Stimulated activated CD8-positive, alpha-beta memory T cell treated with anti-CD3 and anti-CD28 coated beads, Interleukin-12 subunit alpha, Interleukin-12 subunit beta, amount 100 ng/mL, for 1 hour (primary cell): Measurements from ENCODE around the gene EPX.

Experiments
- DNase-seq: peaks from one replicate; pipeline ENCODE4 v3.0.0-alpha.2; 2020; ENCODE audit warnings: low read depth

The EPX gene

DNA sequence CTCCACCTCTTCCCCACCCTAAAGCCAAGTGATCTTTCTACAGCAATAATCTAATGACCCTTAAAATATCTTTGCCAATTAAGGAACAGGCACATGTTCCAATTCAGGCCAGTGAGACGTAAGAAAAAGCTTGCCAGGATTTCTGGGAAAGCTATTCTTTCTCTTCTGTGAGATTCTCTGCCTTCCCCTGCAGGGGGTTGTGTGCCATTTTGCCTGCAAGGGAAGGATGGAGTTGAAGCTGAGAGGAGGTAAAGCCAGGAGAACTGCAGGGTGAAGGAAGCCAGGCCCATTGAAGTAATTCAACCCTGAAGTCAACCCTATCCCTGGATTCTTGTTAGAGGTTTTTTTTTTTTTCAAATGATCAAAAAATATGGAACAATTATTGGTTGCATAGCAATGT lies 36.9 kb downstream of the EPX start:
- DNase-seq: no peak

DNA sequence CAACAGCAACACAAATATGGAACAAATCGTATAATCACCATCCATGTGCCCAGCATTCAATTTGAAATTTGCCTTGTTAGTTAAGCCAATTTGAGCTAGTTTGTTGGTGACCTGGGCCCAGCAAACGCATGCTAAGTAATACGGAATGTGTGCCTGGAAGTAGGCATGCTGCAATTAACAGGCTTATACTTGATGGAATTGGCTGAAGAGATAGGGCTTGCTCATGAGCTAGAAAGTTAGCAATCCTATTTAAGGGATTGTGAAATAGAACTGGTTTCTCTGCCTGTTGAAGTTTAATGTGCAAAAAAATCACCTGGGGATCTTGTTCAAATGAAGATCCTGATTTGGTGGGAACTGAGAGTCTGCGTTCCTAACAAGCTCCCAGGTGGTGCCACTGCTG lies 37.4 kb downstream of the EPX start:
- DNase-seq: no peak

DNA sequence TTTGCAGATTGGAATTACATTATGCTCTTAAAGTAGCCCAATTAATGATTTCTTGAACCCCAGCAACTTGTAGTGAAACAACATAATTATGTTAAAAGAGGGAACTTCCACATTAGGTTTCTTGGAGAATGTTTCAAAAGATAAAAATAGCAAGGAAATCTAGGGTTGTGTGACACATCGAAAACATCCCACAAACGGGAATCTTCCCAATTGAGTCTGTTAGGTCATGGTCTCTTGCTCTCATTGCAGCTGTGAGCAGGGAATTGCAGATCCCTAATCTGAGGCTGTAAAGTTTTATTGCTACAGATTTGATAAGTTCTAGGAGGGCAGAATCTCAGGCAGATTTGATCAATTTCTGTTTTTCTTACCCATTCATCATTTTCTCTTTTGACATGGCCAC lies 39.1 kb downstream of the EPX start:
- no peak for DNase-seq

DNA sequence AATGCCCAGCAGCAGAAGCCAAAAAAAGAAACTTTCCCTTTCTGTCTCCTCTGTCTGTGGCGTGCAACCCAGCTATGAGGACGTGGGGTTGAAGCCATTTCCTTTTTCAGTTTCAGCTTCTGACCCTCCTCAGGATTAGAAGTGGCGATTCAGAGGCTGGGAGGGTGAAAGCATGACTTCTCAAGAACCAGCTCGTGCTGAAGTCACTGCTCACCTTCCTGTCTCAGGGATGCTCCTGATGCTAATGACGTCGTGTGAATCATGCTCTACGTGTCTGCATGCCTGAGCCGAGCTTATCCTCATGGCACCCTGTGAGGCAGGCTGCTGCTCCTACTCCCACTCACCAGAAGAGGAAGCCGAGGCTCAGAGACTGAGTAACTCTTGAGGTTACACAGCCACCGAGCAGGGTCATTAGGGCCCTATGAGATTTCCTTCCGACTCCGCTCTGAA lies 40.2 kb downstream of the EPX start:
- no peak for DNase-seq

DNA sequence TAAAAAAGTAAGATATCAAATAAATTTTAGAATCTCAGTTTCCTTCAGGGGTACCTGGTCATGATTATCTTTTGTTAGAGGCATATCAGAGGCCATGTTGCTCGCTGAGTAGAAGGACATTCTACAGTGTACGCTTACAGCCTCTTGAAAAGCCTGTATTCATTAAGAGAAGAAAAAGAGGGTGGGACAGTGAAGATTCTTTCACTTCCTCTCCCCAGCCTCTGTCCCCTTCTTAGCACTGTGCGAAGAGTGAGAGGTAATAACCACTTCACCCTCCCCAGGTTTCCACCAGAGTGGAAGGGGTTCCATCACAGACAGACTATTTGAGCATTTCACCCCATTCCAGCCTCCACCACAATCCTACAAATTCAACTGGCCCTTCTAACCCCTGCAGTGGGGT lies 41.0 kb downstream of the EPX start:
- no peak for DNase-seq

DNA sequence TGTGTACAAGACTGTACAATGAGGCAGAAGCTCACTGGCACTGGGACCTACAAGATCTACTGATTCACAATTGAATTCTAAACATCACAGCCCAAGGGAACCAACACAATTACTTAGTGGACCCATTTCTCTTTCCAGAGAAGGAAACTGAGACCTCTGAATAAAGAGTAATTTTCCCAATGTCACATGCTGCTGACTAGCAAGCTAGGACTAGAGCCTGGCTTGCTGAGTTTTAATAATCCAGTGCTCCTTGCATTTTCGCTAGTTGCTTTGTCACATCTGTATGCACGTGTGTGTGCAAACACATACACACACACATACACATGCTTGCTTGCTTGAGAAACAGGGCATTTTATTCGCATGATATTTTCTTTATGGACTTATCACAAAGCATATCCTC lies 42.0 kb downstream of the EPX start:
- DNase-seq: no peak

DNA sequence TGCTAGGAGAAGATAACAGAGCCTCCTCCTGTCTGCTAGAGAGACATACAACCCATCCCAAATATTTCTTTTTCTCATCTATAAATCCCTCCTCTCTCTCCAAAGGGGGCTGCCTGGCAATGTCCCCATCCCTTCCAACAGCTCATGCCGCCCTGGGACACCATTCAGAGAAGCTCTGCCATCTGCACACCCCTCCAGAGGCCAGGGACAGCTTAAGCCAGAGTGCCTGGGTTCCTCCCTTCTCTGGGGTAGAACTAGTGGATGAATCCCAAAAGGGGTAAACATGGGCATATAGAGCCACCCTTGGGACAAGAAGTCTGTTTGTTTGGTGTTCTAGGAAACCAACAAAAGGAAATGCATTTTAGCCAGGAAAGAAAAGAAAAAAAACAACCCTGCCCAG lies 43.3 kb downstream of the EPX start:
- DNase-seq: no peak

DNA sequence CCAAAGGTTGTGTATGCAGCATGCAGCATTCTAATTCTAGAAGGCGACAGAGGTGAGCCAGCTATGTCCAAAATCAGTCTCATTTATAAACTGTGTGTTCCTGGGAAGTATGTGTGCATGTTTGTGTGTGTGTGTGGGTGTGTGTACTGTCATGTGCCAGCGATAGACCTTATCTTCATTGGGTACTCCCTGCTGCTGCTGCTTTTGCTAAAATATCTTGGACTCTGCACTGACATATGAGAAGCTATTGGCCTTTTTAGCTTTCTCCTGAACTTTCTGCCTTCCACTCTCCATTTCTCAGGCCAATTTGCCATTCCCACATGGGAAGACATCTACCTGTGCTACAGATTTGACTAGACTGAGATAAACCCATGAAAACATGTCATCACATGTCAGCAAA lies 43.9 kb downstream of the EPX start:
- DNase-seq: no peak

DNA sequence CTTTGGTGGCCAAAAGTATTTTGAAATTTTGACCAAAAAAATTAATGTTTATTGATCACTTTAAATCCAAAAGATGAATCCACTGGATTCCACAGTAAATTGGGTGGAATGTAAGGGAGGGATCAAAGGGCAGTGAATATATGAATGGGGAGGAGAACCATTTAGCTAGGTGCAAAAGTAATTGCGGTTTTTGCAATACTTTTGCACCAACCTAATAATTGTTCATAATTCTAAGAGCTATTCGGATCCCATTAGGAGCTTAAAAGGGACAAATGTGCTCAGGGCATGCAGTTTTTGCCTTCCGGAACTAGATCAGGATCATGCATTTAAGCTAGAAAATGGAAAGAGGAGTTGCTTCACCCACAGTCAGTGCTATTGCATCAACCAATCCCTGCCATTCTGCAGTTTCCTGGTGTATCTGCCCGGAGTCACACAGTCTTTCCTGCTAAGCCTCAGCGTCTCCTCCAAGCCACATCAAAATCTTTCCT lies 45.7 kb downstream of the EPX start, which contains the start of gene LPO:
Gene LPO (plus strand): TSS at position 438 of the 488 bp plus-strand sequence. CDS start 4,396 bp downstream, outside the sequence.
- DNase-seq: no peak

DNA sequence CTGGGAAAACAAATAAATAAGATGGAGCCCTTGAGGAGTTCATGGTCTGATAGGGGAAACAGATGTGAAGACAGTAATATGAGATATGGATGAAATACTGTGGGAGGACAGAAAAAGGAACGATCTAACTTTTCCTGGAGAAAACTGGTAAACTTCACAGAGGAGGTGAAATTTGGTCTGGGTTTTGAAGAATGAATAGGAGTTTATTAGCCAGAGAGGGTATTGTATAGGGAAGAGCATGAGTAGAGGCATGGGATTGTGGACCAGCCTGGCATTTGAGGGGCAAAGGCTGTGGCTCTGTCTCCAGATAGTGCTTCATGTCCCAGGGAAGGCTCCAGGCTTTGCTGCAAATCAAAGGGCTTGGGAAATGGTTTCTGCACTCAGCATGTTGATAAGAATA lies 47.5 kb downstream of the EPX start:
- DNase-seq: no peak

DNA sequence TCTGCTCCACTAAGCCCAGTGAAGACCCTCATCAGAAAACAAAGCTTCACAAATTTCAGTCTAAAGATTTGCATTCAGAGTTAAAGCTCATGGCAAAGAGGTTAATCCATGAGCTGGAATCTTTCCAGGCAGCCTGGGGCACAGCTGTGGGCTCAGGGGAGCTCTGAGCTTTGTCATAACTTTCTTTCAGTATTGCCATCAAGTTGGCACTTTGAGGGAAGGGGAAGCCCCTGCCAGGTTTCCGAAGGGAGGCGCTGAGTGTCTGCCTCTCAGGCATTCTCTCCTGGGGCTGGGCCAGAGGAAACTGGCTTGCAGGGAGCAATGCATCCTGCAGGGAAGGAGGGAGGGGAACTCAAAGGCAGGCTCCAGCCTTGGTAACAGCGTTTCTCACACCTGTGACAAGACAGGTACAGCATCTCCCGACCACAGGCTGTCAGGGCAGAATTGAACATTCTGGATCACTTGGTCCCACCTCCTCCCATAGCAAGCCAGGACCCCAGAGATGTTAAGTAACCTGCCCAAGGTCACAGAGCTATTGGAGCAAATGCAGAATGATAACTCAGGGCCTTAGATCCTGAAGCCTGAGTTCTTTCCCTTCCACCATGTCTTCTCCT lies 49.8 kb downstream of the EPX start:
- no peak for DNase-seq

DNA sequence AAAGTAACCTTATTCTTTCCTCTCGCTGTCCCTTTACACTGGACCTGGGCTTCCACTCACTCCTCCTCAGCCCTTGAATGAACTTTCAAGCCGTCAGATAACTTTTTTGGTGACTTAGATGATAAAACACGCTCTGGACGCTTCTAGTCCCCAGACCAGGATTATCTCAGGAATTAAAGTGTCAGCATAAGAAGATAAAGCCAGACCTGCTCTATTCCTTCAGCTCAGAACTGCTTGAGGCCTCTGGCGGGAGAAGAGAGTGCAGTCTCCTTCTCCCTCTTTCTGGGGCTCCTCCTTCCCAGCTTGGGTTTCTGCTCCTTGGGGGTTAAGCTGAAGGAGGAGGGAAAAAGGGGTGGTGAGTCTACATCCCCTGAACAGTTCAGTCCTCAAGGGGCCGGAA lies 52.4 kb downstream of the EPX start:
- no peak for DNase-seq

DNA sequence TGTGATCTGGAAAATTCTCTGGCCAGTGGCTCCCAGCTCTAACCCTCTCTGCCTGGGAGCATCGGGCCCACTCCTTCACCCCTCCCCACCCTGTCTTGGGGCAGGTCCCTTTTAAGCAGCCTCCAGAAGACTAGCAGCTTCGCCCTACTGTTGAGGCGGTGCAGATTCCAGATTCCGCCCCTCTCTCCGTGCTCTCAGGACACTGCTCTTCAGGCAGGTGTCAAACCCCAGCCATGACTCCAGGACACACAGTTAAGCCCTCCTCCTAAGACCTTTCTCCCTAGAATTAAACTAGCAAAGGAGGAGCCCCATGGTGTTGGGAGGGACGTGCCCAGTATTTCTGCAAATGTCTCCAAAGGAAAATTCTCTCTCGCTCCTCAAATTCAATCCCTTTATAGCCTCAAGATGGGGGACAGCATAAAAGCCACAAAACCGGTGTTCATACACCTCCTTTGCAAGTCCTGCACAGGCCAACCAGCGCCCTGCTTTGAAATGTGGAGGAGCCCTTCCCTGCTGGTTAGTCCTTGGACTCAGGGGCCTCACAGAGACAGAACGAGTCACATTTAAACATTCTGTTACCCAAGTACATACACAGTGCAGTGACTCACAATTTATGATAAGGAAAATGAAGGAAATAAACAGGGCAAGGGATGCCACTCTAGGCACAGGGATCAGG lies 53.0 kb downstream of the EPX start:
- no peak for DNase-seq

DNA sequence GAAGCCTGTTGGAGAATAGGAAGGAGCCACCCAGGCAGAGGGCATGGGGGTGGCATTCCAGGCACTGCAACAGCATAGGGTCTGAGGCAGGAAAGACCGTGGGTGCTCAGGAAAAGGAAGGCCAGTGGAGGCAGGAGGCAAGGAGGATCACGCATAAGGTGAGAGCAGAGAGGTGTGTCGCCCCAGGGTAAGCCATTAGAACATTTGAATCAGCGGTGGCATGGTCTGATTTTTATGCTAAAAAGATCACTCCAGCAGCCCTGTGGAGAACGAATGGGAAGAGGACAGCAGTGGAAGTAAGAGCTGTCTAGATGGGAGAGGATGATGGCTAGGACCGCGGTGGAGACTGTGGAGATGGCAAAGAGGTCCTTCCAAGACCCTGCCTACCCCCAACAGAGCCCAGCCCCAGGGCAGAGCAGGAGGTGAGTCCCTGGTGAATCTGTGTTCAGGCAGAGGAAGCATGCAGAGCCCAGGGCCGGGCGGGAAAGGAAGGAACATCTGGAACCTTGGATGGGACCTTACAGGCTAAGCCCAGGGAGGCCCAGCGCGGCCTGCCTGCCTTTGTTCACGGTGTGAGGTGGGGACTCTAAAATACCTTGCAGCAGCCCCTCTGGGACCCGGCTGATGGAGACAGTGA lies 53.7 kb downstream of the EPX start:
- DNase-seq: no peak

DNA sequence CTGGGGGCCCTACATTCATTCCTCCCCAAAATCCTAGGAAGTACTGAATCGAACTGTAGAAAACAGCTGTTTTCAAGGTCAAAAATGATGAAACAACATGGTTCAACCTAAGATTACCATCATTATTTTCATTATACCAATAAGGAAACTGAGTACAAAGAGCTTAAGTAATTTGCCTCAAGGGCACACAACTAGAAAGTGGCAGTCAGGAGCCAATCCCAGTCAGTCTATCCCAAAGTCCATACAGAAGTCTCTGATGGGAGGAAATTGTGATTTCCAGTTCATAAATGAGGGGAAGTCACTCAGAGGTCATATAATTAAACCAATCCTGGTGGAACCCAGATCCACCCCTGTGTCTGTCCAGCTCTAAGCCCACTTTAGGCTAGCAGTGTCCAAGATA lies 54.3 kb downstream of the EPX start:
- no peak for DNase-seq

DNA sequence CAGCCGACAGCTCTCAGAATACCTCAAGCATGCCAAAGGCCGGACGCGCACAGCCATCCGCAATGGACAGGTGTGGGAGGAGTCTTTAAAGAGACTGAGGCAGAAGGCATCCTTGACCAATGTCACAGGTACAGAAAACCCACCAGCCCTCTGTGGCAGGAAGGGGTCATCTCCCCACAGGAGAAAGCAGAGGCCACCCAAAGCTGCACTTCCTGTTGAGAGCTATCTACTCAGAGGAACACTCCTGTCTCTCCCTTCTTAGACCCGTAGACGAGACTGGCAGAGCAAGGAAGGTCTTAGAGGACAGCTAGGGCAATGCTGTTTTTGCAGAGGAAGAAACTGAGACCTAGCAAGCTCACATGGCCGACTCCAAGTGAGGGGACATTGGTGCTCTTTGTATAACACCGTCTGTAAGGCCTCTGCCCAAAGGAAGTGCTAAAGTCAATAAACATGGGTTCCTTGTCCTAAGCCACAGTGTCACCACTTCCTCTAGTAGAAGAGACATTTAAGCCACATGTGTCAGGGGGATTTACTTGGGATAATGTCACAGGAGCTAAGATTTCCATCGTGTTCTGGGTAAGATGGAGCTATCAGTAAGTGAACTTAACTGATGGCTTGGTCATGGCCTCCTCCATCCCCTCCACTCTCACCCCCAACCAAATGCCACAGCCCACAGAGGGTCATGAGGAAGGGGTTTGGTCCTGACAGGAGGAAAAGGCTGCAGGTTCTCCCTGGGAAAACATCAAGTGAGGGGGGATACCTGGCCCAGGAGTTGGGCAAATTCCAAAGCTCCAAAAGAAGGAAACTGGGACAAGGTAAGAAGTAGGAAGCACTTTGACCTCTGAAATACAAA lies 55.2 kb downstream of the EPX start:
- DNase-seq: no peak

DNA sequence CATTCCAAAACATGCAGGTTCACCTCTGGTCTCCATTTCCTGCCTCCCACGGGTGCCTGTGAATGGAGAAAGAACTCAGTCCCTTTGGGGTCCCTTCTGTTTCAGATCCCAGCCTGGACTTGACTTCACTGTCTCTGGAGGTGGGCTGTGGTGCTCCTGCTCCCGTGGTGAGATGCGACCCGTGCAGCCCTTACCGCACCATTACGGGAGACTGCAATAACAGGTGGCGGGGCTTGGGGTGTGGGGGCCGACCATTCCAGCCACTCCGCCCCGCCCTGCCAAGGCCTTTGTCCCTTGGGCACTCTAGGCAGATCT lies 56.4 kb downstream of the EPX start:
- no peak for DNase-seq

DNA sequence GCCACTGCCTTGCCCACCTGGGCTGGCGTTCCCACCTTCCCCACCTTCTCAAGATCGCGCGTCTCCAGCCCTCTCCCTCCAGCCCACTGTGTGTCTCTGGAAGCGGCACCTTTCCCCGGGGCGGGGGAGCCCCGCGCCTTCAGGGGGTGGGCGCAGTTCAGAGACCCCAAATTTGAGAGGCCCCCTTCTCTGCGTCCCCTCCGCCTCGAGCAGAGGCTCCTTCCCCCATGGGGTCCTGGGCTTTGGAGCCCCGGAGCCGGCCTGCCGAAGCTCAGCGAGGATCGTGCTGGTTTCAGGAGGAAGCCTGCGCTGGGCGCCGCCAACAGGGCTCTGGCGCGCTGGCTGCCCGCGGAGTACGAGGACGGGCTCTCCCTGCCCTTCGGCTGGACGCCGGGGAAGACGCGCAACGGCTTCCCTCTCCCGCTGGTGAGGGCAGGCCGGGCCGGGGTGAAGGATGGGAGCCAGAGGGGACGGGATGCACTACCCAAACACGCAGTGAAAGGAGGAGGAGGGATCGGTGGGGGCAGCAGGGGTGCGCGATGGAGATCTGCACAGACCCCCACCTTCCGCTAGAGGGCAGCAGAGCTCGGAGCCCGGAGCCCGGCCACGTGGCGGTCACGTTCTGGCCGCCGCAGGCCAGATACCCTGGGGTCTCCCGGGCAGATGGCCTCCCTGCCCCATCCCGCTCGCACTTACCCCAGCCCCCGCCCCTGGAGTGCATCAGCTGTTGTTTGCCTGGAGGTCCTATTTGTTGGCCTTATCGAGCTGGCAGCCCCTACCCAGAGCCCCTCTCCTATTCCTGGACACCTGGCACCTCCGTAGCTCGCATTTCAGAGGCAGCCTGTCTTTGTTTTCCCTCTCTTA lies 57.0 kb downstream of the EPX start:
- DNase-seq: peak; percentile 49

DNA sequence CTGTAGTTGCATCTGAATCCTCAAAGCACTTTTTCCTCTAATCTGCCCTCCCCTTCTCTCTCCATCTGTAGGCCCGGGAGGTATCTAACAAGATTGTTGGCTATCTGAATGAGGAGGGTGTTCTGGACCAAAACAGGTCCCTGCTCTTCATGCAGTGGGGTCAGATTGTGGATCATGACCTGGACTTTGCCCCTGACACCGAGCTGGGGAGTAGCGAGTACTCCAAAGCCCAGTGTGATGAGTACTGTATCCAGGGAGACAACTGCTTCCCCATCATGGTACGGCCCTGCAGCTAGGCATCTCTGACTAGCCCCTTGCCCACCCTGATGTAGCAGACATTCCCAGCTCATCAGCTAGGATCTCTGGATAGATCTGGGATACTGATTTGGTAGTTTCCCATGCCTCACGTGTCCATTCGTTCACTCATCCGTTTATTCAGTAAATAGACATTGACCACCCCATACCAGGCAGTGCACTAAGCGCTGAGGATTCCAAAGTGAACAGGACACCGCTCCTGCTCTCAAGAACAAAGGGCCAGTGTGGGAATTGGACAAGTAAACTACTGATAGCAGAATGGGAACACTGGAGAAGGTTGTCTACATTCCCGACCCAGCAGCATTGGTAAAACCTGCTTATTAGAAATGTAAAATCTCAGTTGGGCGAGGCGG lies 58.0 kb downstream of the EPX start:
- DNase-seq: no peak

DNA sequence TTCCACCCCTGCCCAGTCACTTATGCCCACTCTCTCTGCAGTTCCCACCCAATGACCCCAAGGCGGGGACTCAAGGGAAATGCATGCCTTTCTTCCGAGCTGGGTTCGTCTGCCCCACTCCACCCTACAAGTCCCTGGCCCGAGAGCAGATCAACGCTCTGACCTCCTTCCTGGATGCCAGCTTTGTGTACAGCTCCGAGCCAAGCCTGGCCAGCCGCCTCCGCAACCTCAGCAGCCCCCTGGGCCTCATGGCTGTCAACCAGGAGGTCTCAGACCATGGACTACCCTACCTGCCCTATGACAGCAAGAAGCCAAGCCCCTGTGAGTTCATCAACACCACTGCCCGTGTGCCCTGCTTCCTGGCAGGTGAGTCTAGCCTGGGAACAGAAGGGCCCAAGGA lies 59.6 kb downstream of the EPX start:
- no peak for DNase-seq

DNA sequence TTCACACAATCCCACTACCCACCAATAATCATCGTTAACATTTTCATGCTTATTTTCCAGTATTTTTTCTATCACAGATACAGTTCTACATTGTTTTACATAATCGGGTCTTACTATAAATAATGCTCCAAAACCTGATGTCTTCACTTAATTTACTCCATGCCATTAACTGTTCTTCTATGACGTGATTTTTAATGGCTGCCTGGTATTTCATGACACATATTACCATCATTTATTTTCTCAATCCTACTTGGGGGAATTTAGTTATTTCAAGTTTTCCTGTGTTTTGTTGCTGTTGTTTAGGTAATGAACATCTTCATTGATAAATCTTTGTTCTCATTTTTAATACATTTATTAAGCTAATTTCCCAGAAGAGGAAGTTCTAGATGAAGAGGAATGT lies 60.6 kb downstream of the EPX start:
- no peak for DNase-seq
